SK-N-SH (cell line): ENCODE measurements around the gene IGFALS.

Source experiments
- CTCF ChIP-seq: fragments of 200-600 bp; sonication (generic); IDR thresholded peaks from 2 replicates; pipeline ENCODE4 v1.6.1; 2017; ENCODE audit warnings: antibody characterized with exemption, mild to moderate bottlenecking, moderate library complexity
- EZH2phosphoT487 ChIP-seq: fragments of 200-600 bp; sonication (generic); IDR thresholded peaks from 2 replicates; pipeline ENCODE4 v1.6.1; 2017; ENCODE audit warnings: low read depth, mixed run types, mild to moderate bottlenecking, antibody characterized with exemption, moderate library complexity, borderline replicate concordance
- GABPA ChIP-seq: IDR thresholded peaks from 2 replicates; pipeline ENCODE4 v1.4.0; 2012; ENCODE audit warnings: low read depth, mild to moderate bottlenecking
- MAX ChIP-seq: IDR thresholded peaks from 2 replicates; pipeline ENCODE4 v1.4.0; 2012; ENCODE audit warnings: low read depth
- MEF2A ChIP-seq: IDR thresholded peaks from 2 replicates; pipeline ENCODE4 v1.4.0; 2012; ENCODE audit warnings: low read depth, borderline replicate concordance
- MXI1 ChIP-seq: IDR thresholded peaks from 2 replicates; pipeline ENCODE4 v1.6.1; 2012; ENCODE audit warnings: mild to moderate bottlenecking, low read depth, low read length, improper control_type of control experiment
- RAD21 ChIP-seq: IDR thresholded peaks from 2 replicates; pipeline ENCODE4 v1.6.1; 2012; ENCODE audit warnings: mild to moderate bottlenecking, low read length
- REST ChIP-seq: IDR thresholded peaks from 2 replicates; pipeline ENCODE4 v1.6.1; 2012; ENCODE audit warnings: mild to moderate bottlenecking, low read depth, low read length, moderate library complexity
- USF2 ChIP-seq: fragments of 150-350 bp; IDR thresholded peaks from 2 replicates; pipeline ENCODE4 v1.6.1; 2017; ENCODE audit warnings: antibody characterized with exemption, low read length, low read depth, borderline replicate concordance

- TF ChIP-seq EZH2phosphoT487 = no peak
- TF ChIP-seq CTCF = no peak
- TF ChIP-seq MAX = no peak
- no peak for TF ChIP-seq USF2
- no peak for TF ChIP-seq MXI1
- no peak for TF ChIP-seq MEF2A
- TF ChIP-seq GABPA = no peak
- TF ChIP-seq REST = no peak
- no peak for TF ChIP-seq RAD21
Measured at GRCh38 chr16:1760911-1761310, 32.6 kb downstream of the IGFALS start.
